ENCODE data around the gene BBS12. TPM values are rescaled to one million over a fixed set of nuclear protein-coding genes. Genes with fewer than 3 reads are reported as not detected.

BBS12 gene
- total RNA-seq, 2 experiments from 2014 or later, result 0.80 to 0.84 TPM

DNA sequence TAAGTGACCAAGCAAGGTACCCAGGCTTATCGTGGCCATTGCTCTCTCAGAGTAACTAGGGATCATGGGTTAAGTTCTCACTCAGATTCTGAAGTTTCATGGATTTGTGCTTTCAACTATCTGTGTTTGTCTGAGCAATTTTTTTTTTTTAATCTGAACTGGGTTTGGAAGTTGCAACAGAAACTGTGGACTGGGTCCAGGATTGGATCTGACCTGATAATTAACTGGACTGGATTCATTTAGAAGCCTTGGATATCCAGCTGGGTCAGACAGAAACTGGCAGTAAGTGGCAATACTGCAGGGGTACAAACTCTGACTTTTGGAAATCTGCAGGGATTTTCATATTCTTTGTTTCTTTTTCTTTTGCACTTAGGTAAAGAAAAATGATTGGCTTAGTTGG is 55.4 kb downstream of the BBS12 start:
- no peaks in the 10 kb centered on the region for H3K9me3 ChIP-seq (ENCODE audit: control insufficient read depth in 1 of 2, insufficient read depth in 1 of 2, low read length in 2 of 2)
- no peaks in the 10 kb centered on the region for H3K27me3 ChIP-seq (ENCODE audit: control insufficient read depth in 1 of 2, insufficient read depth in 2 of 2, low read length in 2 of 2)
- no peak for TF ChIP-seq CTCF (IDR thresholded peaks at IDR 0.05)
- no peak for ATAC-seq (ENCODE audit: poor library complexity)
- H3K4me1 Mint-ChIP-seq (ENCODE audit: low read depth), result no peaks in the 10 kb centered on the region
- no peaks in the 10 kb centered on the region for H3K9me3 Mint-ChIP-seq
- no peaks in the 10 kb centered on the region for H3K27me3 Mint-ChIP-seq
- intact Hi-C loops (cut with DNase I, micrococcal nuclease), result no loop called here
- H3K4me3 ChIP-seq (ENCODE audit: low read length), result no peak overlapping the region
- no peak for DNase-seq
- H3K36me3 ChIP-seq (ENCODE audit: insufficient read depth, low read length), result no peaks in the 10 kb centered on the region
- no peaks in the 10 kb centered on the region for H3K36me3 Mint-ChIP-seq (ENCODE audit: low read depth)
- H3K4me3 Mint-ChIP-seq, result no peak overlapping the region
- no peak overlapping the region for H3K27ac ChIP-seq (ENCODE audit: low read depth in 1 of 2, low read length in 2 of 2)
- no peaks in the 10 kb centered on the region for H3K4me1 ChIP-seq (ENCODE audit: insufficient read depth, low read length)
- no peak overlapping the region for H3K27ac Mint-ChIP-seq
- POLR2A ChIA-PET, result no interaction called here
- CTCF ChIA-PET, result interaction anchor here (0.7 kb wide), 1 partner anchor 15 kb away, joined by 4 read pairs; no protein-coding TSS in a partner anchor

- no peaks in the 10 kb centered on the region for H3K27me3 Mint-ChIP-seq
- H3K4me3 ChIP-seq (ENCODE audit: low read length), result no peak overlapping the region
- no peaks in the 10 kb centered on the region for H3K36me3 ChIP-seq (ENCODE audit: insufficient read depth, low read length)
- H3K27ac ChIP-seq (ENCODE audit: low read depth in 1 of 2, low read length in 2 of 2), result no peak overlapping the region
- POLR2A ChIA-PET, result no interaction called here
- intact Hi-C loops (cut with DNase I, micrococcal nuclease), result no loop called here
- H3K4me1 Mint-ChIP-seq (ENCODE audit: low read depth), result no peaks in the 10 kb centered on the region
- no peak for TF ChIP-seq CTCF (IDR thresholded peaks at IDR 0.05)
- ATAC-seq (ENCODE audit: poor library complexity), result no peak
- H3K4me3 Mint-ChIP-seq, result no peak overlapping the region
- no peaks in the 10 kb centered on the region for H3K4me1 ChIP-seq (ENCODE audit: insufficient read depth, low read length)
- no peaks in the 10 kb centered on the region for H3K36me3 Mint-ChIP-seq (ENCODE audit: low read depth)
- no peaks in the 10 kb centered on the region for H3K9me3 Mint-ChIP-seq
- no peaks in the 10 kb centered on the region for H3K27me3 ChIP-seq (ENCODE audit: control insufficient read depth in 1 of 2, insufficient read depth in 2 of 2, low read length in 2 of 2)
- no peak overlapping the region for H3K27ac Mint-ChIP-seq
- no peak for DNase-seq
- CTCF ChIA-PET, result no interaction called here
- H3K9me3 ChIP-seq (ENCODE audit: control insufficient read depth in 1 of 2, insufficient read depth in 1 of 2, low read length in 2 of 2), result no peaks in the 10 kb centered on the region
Observed at GRCh38 chr4:122788935-122789334, 56.4 kb downstream of the BBS12 start.

DNA sequence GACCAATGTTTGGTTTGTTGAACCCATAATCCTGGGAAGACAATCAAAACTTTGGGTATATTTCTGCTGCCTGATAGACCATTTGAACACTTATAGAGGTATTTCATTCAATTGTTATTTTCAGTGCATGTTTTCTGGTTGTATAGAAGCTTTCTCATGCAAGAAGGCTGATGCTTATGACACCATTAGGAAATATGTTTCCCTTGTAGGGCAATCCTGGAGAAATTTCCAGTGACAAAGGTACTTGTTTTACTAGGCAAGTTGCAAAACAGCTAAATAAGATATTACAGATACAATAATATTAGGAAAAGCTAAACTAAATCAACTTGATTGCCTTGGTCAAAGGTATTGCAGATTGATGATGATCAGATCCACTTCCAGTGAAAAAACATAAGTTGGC is 61.3 kb downstream of the BBS12 start:
- peaks cover 5% of the 10 kb centered on the region for H3K27me3 Mint-ChIP-seq
- no peak for ATAC-seq (ENCODE audit: poor library complexity)
- no peaks in the 10 kb centered on the region for H3K9me3 Mint-ChIP-seq
- Histone ChIP-seq H3K27ac (ENCODE audit: low read depth in 1 of 2, low read length in 2 of 2) (no peak overlapping the region), H3K36me3 (ENCODE audit: insufficient read depth, low read length) (no peaks in the 10 kb centered on the region), H3K4me3 (ENCODE audit: low read length) (no peak overlapping the region), H3K27me3 (ENCODE audit: control insufficient read depth in 1 of 2, insufficient read depth in 2 of 2, low read length in 2 of 2) (no peaks in the 10 kb centered on the region), H3K4me1 (ENCODE audit: insufficient read depth, low read length) (no peaks in the 10 kb centered on the region), H3K9me3 (ENCODE audit: control insufficient read depth in 1 of 2, insufficient read depth in 1 of 2, low read length in 2 of 2) (no peaks in the 10 kb centered on the region)
- no peaks in the 10 kb centered on the region for H3K36me3 Mint-ChIP-seq (ENCODE audit: low read depth)
- CTCF ChIA-PET, result interaction anchor here (0.6 kb wide), 1 partner anchor 24 kb away, joined by 4 read pairs; no protein-coding TSS in a partner anchor
- no peak overlapping the region for H3K27ac Mint-ChIP-seq
- no peak overlapping the region for H3K4me3 Mint-ChIP-seq
- no peaks in the 10 kb centered on the region for H3K4me1 Mint-ChIP-seq (ENCODE audit: low read depth)
- POLR2A ChIA-PET, result no interaction called here
- TF ChIP-seq CTCF (IDR thresholded peaks at IDR 0.05), result no peak
- DNase-seq, result no peak
- intact Hi-C loops (cut with DNase I, micrococcal nuclease), result no loop called here

Other genes with a start within 250 kb of the BBS12 start
- gene IL21, start 111.6 kb upstream of the BBS12 start, total RNA-seq, result under 1 TPM; 0.08 to 0.14 TPM
- not detected for gene FGF2, start 94.1 kb downstream of the BBS12 start, total RNA-seq
- gene NUDT6, start 189.9 kb downstream of the BBS12 start, total RNA-seq, result 1 to 10 TPM in 1 of 2 experiments, under 1 TPM in 1; 0.93 to 2.2 TPM